ENCODE measurements around the gene DNLZ.

Gene DNLZ

DNA sequence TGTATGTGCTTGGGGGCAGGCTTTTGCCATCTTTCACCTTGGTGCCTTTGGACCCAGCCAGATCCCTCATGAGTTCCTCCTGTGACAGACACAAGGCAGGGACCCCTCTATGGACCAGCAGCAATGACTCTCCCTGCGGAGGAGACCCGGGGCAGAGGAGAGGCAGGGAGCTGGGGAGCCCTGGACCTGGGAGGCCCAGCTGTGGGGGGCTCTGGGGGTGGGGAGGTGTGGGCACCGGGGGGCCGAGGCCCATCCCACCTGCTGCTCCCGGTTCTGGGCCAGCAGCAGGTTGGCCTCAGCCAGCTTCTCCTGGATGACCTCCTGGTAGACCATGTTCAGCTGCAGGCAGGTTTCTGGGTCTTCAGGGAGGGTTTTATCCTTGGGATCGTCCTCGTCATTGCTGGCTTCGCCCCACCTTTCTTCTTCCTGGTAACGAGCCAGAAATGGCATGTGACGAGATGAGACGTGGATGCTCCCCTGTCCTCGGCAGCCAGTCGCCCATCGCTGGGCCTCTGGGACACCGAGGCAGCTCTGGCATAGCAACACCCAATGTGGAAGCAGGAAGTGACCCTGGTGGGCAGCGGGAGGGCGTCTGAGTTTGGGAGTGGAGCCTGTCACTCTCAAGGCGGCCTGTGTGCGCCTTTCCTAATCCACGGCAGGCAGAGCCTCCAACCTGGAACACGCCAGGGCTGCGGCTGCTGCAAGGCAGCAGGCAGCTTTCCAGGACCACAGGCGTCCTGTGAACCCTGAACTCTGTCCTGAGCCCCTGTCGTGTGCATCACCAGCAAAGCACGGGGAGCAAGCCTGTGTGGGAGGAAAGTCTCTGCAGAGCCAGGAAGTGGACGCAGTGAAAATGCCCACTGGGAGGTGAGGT lies 32.0 kb upstream of the DNLZ start:
- DNase-seq, result no peak

DNA sequence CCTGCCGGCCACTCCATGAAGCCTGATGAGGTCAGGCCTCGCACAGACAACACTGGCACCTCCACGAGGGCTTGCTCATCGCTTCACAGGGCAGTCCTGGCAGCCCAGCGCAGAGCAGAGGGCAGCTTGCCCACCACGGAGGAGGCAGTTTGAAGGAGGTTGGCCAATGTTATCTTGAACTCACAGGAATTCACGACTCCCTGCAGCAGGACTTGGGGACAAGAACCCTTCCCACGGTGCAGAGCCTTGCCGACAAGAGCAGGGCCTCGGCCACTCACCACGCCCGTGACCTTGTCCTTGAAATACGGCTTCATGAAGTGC lies 31.4 kb upstream of the DNLZ start:
- DNase-seq, result no peak

GRCh38 chr9:136394312-136395019 lies 30.9 kb upstream of the DNLZ start:
- no peak for DNase-seq

DNA sequence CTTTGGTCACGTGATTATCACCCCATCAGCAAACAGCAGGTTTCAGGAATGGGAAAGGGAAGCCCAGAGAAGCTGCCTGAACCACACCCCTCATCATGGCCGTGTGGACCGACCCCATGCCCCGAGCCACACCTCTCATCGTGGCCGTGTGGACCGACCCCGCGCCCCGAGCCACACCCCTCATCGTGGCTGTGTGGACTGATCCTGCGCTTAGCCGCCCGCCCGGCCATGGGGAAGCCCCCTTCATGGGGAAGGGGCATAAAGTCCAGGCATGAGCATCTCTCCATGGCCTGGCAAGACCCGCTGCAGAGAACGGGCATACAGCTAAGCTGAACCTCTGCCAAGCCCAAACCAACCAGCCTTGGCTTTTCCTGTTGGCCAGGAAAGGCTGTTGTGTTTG lies 30.0 kb upstream of the DNLZ start:
- DNase-seq, result no peak

DNA sequence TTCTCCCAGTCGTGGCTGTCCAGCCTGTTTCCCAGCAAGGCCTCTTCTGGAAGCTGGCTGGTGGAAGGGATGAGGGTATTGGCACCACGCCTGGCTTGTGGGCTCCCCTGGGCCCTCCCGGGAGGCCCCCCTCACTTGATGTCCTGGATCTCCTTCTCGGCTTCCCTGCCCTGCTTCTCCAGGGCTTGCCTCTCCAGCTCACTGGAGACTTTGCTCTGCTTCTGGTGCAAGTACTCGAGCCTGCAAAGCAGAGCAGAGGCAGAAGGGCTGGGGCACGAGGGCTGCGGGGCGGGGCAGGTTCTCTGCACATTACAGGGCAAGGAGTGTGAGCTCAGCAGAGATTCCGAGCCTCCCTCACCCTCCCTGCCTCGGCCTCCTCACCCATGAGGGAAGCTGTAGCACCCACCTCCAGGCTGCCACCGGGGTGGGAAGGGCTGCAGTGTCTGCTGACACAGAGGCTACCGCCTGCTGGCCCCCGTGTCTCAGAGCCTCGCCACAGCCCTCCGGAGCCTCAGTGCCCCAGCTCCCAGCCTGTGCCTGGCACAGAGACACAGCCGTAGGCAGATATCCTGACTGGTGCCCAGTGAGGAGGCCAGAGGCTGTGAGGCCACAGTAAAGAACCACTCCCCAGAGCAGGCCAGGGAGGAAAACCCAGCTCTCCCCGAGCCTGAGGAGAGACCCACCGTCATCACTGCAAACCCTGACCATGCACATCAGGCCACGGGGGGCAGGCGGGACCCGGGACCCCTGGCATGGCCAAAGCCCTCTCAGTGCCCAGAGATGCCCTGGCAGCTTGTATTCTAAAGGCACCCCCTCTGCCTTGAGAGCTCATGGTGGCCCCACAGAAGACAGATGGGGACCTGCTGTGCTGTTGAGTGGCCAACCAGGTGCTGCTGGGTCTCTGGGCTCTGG lies 29.2 kb upstream of the DNLZ start:
- no peak for DNase-seq

- no peak for DNase-seq
Measured at GRCh38 chr9:136391737-136392537, 28.4 kb upstream of the DNLZ start.

- DNase-seq, result no peak
Measured at GRCh38 chr9:136389396-136389795, 25.9 kb upstream of the DNLZ start.

DNA sequence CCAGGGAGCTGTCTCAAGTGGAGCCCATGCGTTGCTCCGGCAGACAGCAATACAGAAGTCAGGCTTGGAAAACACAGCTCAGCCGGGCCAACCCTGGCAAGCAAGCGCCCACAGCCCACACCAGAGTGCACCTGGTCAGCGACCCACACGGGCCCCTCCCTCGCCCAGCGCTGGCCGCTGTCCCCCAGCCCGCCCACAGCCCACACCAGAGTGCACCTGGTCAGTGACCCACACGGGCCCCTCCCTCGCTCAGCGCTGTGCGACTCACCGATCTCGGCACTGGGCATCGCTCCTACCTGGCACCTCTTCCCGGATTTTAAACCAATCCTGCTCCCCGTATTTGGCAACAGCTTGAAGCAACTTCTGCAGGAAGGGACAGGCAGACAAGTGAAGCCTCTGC lies 23.7 kb upstream of the DNLZ start:
- no peak for DNase-seq

GRCh38 chr9:136386018-136386417 lies 22.5 kb upstream of the DNLZ start:
- DNase-seq, result no peak

- DNase-seq, result no peak
Measured at GRCh38 chr9:136385015-136385414, 21.5 kb upstream of the DNLZ start.

DNA sequence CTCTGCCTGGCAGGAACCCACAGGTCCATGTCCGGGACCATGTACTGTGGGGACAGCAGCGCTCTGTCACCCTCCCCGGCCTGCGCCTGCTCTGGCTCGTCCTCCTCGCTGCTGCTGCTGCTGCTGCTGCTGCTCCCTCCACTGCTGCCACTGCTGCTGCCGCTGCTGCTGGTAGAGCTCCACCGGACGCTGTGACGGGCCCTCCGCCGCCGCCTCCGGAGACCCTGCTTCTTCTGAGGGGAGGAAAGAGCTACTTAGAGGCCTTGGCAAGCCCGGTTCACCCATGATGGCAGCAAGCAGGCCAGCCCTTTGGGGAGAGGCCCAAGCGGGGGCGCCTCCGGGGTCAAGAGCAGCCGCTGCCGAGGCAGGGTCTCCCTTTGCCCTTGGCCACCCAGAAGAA lies 19.9 kb upstream of the DNLZ start:
- DNase-seq, result no peak

DNA sequence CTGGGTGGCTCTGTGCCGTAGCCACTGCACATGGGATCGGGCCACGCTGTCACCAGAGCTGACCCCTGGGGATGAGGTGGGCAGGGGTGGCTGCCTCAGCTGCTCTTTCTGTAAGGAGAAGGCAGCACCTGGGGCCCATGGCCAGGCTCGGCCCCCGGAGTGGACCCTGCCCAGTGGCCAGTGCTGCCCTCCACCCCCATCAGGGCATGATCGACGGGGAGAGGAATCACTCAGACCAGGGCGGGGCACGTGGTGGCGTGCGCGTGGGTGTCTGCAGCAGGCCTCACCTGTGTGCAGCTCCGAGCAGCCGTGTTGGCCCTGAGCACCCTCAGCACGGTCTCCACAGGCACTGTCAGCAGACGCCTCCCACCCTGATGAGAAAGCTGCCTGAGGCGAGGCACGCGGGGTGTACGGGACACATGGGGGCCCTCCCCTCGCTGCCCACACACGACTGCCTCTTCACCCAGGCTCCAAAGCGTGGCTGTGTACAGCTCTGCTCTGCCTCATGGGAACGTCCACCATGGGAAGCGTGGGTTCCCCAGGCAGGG lies 18.5 kb upstream of the DNLZ start:
- DNase-seq, result no peak

GRCh38 chr9:136381311-136381710 lies 17.8 kb upstream of the DNLZ start:
- DNase-seq, result no peak

- no peak for DNase-seq
Measured at GRCh38 chr9:136380381-136380780, 16.8 kb upstream of the DNLZ start.

- no peak for DNase-seq
Measured at GRCh38 chr9:136379891-136380290, 16.3 kb upstream of the DNLZ start.

- no peak for DNase-seq
Measured at GRCh38 chr9:136379401-136379800, 15.9 kb upstream of the DNLZ start.

DNA sequence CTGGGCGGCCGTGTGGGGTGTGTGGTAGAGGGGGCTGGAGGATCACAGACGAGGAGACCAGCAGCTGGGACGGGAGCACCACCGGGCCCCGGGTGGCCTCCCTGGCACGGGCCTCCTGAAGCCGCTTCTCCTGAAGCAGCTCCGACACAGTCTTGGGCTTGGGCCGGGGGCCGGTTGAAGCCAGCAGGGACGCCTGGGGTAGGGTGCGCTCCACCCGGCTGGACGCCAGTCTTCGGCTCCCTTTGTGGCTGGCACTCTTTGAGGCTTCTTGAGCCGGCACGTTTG lies 15.4 kb upstream of the DNLZ start:
- DNase-seq, result no peak

- DNase-seq, result no peak
Measured at GRCh38 chr9:136378170-136379002, 14.8 kb upstream of the DNLZ start.

DNA sequence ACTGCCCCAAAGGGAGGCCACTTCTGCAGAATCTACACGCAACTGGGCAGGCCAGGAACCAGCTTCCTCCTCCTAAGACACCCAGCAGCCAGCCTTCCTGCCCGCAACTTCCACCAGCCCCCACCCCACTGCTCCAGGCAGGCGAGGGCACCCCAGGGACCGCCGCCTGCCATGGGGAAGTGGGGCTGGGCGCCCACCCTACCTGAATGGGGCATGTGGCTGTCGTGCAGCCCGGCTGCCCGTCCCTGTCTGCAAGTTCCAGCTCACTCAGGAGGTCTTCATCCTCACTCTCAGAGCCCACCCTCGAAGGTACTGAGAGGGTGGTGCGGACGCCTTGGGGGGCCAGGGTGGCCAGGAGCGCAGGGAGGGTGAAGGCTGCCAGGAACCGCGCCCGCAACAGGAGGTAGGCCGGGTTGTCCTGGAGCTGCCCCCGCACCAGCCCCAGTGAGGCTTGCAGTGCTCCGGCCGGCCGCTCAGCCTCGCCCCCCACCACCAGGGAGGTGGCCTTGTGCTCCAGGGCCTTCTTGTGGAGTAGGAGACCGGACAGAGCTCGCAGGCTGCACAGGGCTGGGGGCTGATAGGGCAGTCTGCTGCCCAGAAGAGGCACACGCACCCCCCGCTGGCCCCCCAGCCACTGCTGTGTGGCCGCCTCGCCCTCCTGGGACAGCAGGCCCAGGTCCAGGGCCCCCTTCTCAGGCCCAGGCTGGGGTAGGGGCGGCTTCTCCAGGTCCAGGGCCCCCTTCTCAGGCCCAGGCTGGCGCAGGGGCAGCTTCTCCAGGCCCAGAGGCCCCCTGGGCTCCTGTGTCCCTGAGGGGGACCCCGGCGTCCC lies 14.0 kb upstream of the DNLZ start:
- no peak for DNase-seq

GRCh38 chr9:136376457-136376856 lies 12.9 kb upstream of the DNLZ start:
- no peak for DNase-seq

DNA sequence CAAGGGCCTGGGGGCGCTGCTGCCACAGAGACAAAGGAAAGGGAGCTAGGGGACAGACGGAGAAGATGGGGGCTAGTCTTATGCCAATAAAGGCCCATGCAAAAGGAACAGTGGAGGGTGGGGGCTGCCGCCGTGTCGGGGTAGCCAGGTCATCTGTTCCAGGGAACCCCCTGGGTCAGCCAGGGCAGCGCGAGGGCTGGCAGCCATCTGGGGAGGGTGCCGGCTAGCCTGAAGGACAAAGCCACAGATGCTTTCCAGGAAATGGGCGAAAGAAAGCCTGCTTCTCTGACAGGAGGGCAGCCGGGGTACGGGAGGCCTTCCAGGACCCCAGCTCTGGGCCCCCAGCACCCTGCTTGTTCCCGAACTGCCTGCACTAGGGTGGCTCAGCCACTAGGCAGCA lies 11.6 kb upstream of the DNLZ start:
- DNase-seq, result no peak
